Activated B cell treated with CpG ODN at 0.5 μM for 24 hours (primary cell): Measurements from ENCODE around the gene UTY. TPM values are rescaled to one million over a fixed set of nuclear protein-coding genes. Genes with fewer than 3 reads are reported as not detected.

Source experiments
- ATAC-seq: fragments of 200-7000 bp; cut with Tn5 transposase; one replicate; pipeline ENCODE4 v1.10.0; 2021; ENCODE audit warnings: low read depth, mild to moderate bottlenecking, moderate library complexity
- CTCF ChIA-PET: fragments of 350-600 bp; sonication (Branson Sonifier 250); formaldehyde crosslinking; loops from one replicate; lab custom pipeline; 2021; ENCODE audit warnings: antibody characterized with exemption; lab: Charles Lee
- POLR2A ChIA-PET: fragments of 350-600 bp; sonication (Branson Sonifier 250); formaldehyde crosslinking; loops from one replicate; lab custom pipeline; 2021; ENCODE audit warnings: antibody characterized with exemption; lab: Charles Lee
- DNase-seq: peaks from one replicate; pipeline ENCODE4 v3.0.0; 2022
- H3K27ac Mint-ChIP-seq: one replicate; pipeline ENCODE4 v1.8.0; 2020; ENCODE audit warnings: mixed read lengths
- H3K27me3 Mint-ChIP-seq: one replicate; pipeline ENCODE4 v1.8.0; 2021; ENCODE audit warnings: mixed read lengths
- H3K36me3 Mint-ChIP-seq: one replicate; pipeline ENCODE4 v1.8.0; 2021; ENCODE audit warnings: low read depth, mixed read lengths
- H3K4me1 Mint-ChIP-seq: one replicate; pipeline ENCODE4 v1.8.0; 2021; ENCODE audit warnings: mixed read lengths
- H3K4me3 Mint-ChIP-seq: one replicate; pipeline ENCODE4 v1.8.0; 2020; ENCODE audit warnings: mild to moderate bottlenecking, mixed read lengths
- H3K9me3 Mint-ChIP-seq: one replicate; pipeline ENCODE4 v1.8.0; 2020; ENCODE audit warnings: mixed read lengths
- intact Hi-C: fragments of 100-400 bp; cut with micrococcal nuclease; formaldehyde crosslinking; loops from one replicate; pipeline ENCODE4 v1.15.1; 2024
- total RNA-seq: library from RNA; stranded (reverse); gene quantifications from 2 replicates; pipeline ENCODE4 v1.2.3, GENCODE V29; 2022
- TF ChIP-seq, protein P1 (sequence below): fragments of 200-600 bp; IDR thresholded peaks from one replicate; pipeline ENCODE4 v1.8.0; 2022; ENCODE audit warnings: antibody characterized with exemption, mild to moderate bottlenecking

Gene UTY
- total RNA-seq, 1 donor from 2014 or later = 65.0 TPM

- no peaks in the 10 kb centered on the region for H3K27me3 Mint-ChIP-seq
- ChIA-PET POLR2A (no interaction called here), CTCF (no interaction called here)
- peaks cover 27% of the 10 kb centered on the region for H3K36me3 Mint-ChIP-seq
- peaks cover 3% of the 10 kb centered on the region for H3K9me3 Mint-ChIP-seq
- TF ChIP-seq, protein P1, sequence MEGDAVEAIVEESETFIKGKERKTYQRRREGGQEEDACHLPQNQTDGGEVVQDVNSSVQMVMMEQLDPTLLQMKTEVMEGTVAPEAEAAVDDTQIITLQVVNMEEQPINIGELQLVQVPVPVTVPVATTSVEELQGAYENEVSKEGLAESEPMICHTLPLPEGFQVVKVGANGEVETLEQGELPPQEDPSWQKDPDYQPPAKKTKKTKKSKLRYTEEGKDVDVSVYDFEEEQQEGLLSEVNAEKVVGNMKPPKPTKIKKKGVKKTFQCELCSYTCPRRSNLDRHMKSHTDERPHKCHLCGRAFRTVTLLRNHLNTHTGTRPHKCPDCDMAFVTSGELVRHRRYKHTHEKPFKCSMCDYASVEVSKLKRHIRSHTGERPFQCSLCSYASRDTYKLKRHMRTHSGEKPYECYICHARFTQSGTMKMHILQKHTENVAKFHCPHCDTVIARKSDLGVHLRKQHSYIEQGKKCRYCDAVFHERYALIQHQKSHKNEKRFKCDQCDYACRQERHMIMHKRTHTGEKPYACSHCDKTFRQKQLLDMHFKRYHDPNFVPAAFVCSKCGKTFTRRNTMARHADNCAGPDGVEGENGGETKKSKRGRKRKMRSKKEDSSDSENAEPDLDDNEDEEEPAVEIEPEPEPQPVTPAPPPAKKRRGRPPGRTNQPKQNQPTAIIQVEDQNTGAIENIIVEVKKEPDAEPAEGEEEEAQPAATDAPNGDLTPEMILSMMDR = no peak
- peaks cover 2% of the 10 kb centered on the region for H3K4me1 Mint-ChIP-seq
- no peak for ATAC-seq
- no peak for DNase-seq
- no peak overlapping the region for H3K27ac Mint-ChIP-seq
- no peak overlapping the region for H3K4me3 Mint-ChIP-seq
- intact Hi-C loops = no loop called here
These were observed 246.7 kb downstream of the UTY start for GRCh38 chrY:13233118-13233517.

- Mint-ChIP-seq H3K27ac (no peak overlapping the region), H3K4me3 (no peak overlapping the region), H3K36me3 (no peaks in the 10 kb centered on the region), H3K27me3 (no peaks in the 10 kb centered on the region), H3K9me3 (peaks cover 3% of the 10 kb centered on the region), H3K4me1 (peaks cover 2% of the 10 kb centered on the region)
- ChIA-PET CTCF (no interaction called here), POLR2A (no interaction called here)
- TF ChIP-seq, protein P1 = no peak
- DNase-seq (no peak), ATAC-seq (no peak)
- intact Hi-C loops = no loop called here
These were observed 252.4 kb downstream of the UTY start for GRCh38 chrY:13227354-13227953.

- Mint-ChIP-seq H3K4me3 (no peak overlapping the region), H3K27me3 (no peaks in the 10 kb centered on the region), H3K27ac (no peak overlapping the region), H3K9me3 (peaks cover 2% of the 10 kb centered on the region), H3K36me3 (no peaks in the 10 kb centered on the region), H3K4me1 (no peaks in the 10 kb centered on the region)
- ATAC-seq (no peak), DNase-seq (no peak)
- intact Hi-C loops = no loop called here
- TF ChIP-seq, protein P1 = no peak
- CTCF ChIA-PET = no interaction called here
- POLR2A ChIA-PET = no interaction called here
These were observed 268.7 kb downstream of the UTY start for GRCh38 chrY:13210961-13211646.

- Mint-ChIP-seq H3K4me1 (no peaks in the 10 kb centered on the region), H3K4me3 (no peak overlapping the region), H3K27me3 (no peaks in the 10 kb centered on the region), H3K27ac (no peak overlapping the region), H3K9me3 (peaks cover 2% of the 10 kb centered on the region), H3K36me3 (no peaks in the 10 kb centered on the region)
- TF ChIP-seq, protein P1 = no peak
- intact Hi-C loops = no loop called here
- no peak for ATAC-seq
- DNase-seq = no peak
- ChIA-PET POLR2A (no interaction called here), CTCF (no interaction called here)
These were observed 274.6 kb downstream of the UTY start for GRCh38 chrY:13205214-13205613.

Other genes starting within 250 kb of the UTY start
- 3.6 and 5.3 TPM in 2 replicates for gene TMSB4Y, start 223.9 kb upstream of the UTY start, total RNA-seq